HG02885 (cell line): ENCODE measurements around the gene IFT81.
A peak's percentile ranks its signal among the peaks of the same experiment; 100 is the strongest.
"Not testable (repeated sequence)": the region's sequence is repeated elsewhere in the genome, so short reads cannot be mapped to it uniquely, and the experiment has no call there.

Source experiments
- ATAC-seq: cut with Tn5 transposase; IDR thresholded peaks from one replicate; pipeline ENCODE4 v1.9.1; 2021; ENCODE audit warnings: mild to moderate bottlenecking; ENCODE audit not compliant: unreplicated experiment, poor library complexity

IFT81 gene, protein sequence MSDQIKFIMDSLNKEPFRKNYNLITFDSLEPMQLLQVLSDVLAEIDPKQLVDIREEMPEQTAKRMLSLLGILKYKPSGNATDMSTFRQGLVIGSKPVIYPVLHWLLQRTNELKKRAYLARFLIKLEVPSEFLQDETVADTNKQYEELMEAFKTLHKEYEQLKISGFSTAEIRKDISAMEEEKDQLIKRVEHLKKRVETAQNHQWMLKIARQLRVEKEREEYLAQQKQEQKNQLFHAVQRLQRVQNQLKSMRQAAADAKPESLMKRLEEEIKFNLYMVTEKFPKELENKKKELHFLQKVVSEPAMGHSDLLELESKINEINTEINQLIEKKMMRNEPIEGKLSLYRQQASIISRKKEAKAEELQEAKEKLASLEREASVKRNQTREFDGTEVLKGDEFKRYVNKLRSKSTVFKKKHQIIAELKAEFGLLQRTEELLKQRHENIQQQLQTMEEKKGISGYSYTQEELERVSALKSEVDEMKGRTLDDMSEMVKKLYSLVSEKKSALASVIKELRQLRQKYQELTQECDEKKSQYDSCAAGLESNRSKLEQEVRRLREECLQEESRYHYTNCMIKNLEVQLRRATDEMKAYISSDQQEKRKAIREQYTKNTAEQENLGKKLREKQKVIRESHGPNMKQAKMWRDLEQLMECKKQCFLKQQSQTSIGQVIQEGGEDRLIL

GRCh38 chr12:110124269-110124995, at the start of gene IFT81:
Gene IFT81 (plus strand): TSS chr12:110124357. CDS start chr12:110127381, 3,024 bp downstream.
- peak; percentile 91 for ATAC-seq

GRCh38 chr12:110075880-110076279, 48.3 kb upstream of the IFT81 start:
- ATAC-seq: no peak

DNA sequence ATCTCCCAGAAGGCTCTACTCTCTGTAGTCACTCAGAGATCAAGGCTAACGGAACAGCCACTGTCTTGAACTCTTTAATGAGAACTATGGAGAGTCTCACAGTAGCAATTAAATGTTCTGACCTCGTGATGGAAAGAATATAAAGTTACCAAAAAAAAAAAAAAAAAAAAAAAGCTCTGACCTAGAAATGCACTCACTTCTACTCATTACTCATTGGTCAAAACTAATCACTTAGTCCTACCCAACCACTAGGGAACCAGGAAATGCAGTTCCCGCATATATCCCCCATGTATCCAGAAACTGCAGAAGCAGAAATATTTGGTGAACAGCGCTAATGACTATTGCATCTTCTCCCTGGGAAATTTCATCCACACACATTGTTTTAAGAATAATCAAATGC, 46.4 kb upstream of the IFT81 start:
- ATAC-seq: no peak

- peak; percentile 88 for ATAC-seq
These were observed 44.4 kb upstream of the IFT81 start for GRCh38 chr12:110079477-110080400.

- ATAC-seq: no peak
These were observed 43.7 kb upstream of the IFT81 start for GRCh38 chr12:110080410-110080809.

DNA sequence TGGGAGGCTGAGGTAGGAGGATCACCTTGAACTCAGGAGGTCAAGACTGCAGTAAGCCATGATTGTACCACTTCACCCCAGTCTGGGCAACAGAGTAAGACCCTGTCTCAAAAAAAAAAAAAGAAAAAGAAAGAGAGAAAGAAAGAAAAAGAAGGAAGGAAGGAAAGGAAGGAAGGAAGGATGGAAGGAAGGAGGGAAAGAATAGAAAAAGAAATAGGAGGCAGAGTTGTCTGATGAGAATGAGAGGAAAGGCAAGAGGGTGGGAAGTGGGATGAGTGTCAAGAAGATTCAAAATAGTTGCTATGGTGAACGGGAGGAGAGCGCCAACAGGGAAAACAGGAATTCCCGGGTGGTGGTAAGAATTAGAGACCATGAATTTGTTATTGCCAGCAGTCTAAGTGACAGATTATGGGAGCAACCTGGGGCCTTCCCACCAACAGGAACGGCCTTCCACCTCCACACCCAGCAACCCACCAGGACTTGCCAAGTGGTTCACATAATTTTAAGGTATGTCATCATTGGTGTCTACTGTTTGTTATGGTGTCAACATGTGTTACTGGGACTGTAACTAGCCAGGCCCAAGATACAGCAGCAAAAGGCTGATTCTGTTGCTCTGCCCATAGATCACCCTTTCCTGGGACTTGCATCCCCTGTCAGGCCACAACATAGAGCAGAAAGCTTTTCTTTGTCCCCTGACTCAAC, 39.7 kb upstream of the IFT81 start:
- no peak for ATAC-seq

GRCh38 chr12:110088216-110088615, 35.9 kb upstream of the IFT81 start:
- not testable (repeated sequence) for ATAC-seq

GRCh38 chr12:110088936-110089335, 35.2 kb upstream of the IFT81 start:
- no peak for ATAC-seq

- ATAC-seq: no peak
These were observed 33.7 kb upstream of the IFT81 start for GRCh38 chr12:110090266-110091135.

DNA sequence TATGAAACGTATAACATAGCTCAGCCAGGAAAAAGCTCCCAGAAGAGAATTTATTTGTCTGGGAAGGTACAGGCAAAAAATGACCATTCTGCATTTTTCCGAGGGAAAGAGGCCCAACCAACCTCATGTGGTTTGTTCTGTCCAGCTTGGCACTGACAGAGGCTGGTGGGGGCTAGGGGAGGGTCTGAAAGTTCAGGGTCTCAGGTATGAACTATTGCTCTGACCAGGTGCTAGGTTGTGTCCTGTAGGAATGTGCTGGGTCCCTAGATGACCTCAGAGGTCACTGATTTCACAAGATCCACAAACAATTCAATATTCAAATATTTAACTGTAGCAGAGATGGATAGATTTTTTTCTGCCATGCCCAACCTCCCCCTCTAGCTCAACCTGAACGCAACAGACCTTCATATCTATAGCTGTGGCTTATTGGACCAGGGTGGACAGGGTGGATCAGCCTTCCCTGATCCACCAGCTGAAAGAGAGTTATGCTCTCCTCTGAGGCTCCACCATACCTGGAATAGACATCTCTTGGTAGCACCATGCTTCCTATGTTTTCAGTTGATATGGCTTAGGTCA, 32.9 kb upstream of the IFT81 start:
- ATAC-seq: no peak

GRCh38 chr12:110093631-110094311, 30.4 kb upstream of the IFT81 start:
- no peak for ATAC-seq

GRCh38 chr12:110100315-110100970, 23.7 kb upstream of the IFT81 start:
- ATAC-seq: peak; percentile 86

GRCh38 chr12:110102255-110102654, 21.9 kb upstream of the IFT81 start:
- no peak for ATAC-seq

DNA sequence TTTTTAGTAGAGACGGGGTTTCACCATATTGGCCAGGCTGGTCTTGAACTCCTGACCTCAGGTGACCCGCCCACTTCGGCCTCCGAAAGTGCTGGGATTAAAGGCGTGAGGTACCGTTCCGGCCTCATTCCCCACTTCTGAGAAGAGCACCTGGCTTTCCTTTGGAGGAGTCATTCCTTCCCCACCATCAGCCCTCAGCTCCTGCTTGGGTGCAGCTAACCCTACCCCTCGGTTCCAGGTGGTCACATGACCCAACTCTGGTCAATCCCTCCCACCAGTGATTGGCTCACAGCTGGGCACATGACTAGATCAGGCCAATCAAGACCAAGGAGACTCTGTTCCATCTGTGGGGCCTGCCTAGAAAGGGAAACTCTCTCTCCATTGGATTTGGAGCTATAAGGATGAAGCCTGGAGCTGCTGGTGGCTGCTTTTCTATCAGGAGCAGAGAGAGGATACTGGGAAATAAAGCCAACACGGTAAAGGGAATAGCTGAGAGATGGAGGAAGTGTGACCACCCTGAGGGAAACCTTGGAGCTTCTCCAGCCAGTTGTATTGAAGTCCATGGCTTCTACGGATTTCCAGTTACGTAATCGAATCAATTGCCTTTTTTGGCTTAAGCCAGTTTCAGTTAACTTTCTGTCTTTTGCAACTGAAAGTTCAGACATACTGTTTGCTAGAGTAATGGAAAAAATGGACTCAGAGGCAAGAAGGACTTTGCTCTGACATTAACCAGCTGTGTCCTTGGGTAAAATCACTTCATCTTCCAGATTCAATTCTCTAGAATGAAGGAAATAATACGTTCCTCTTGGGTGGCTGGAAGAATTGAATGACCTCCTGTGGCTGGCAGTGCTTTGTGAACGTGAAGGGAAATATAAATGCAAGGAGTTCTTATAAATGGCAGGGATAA, 19.7 kb upstream of the IFT81 start:
- no peak for ATAC-seq

- ATAC-seq: no peak
These were observed 19.0 kb upstream of the IFT81 start for GRCh38 chr12:110105159-110105558.

DNA sequence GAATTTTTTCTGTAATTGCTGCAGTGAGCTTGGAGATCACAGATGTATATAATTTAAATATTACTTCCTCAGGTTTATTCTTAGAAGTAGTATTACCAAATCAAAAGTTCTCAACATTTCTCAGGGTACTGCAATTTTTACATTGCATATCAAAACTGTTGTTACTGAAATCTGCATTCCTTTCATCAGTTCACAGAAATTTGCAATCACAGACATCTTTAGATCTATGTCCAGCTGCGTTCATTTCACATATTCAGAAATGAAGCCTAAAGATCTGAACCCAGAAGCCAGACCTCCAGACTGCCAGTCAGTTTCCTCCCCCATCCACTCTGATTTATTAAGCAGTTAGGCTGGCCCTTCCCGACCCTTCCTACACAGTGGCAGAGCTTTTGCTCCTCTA, 18.2 kb upstream of the IFT81 start:
- no peak for ATAC-seq
